Osteocyte (in vitro differentiated cells): ENCODE measurements around the gene IFITM10. TPM values are rescaled to one million over a fixed set of nuclear protein-coding genes. Genes with fewer than 3 reads are reported as not detected.

Source experiments
- DNase-seq: peaks from one replicate; pipeline ENCODE4 v3.0.0; 2021; ENCODE audit warnings: mixed read lengths; ENCODE audit not compliant: unreplicated experiment; ENCODE audit errors: extremely low spot score
- H3K27ac Mint-ChIP-seq: one replicate; pipeline ENCODE4 v1.8.0; 2021; ENCODE audit warnings: mild to moderate bottlenecking, mixed read lengths; ENCODE audit not compliant: unreplicated experiment
- H3K27me3 Mint-ChIP-seq: one replicate; pipeline ENCODE4 v1.8.0; 2021; ENCODE audit warnings: mixed read lengths; ENCODE audit not compliant: unreplicated experiment
- H3K36me3 Mint-ChIP-seq: one replicate; pipeline ENCODE4 v1.8.0; 2021; ENCODE audit warnings: mixed read lengths; ENCODE audit not compliant: unreplicated experiment
- H3K4me1 Mint-ChIP-seq: one replicate; pipeline ENCODE4 v1.8.0; 2021; ENCODE audit warnings: mixed read lengths; ENCODE audit not compliant: unreplicated experiment
- H3K4me3 Mint-ChIP-seq: one replicate; pipeline ENCODE4 v1.8.0; 2021; ENCODE audit warnings: mild to moderate bottlenecking, moderate library complexity, mixed read lengths; ENCODE audit not compliant: unreplicated experiment
- H3K9me3 Mint-ChIP-seq: one replicate; pipeline ENCODE4 v1.8.0; 2021; ENCODE audit warnings: mixed read lengths; ENCODE audit not compliant: unreplicated experiment
- total RNA-seq: library from RNA; stranded (reverse); gene quantifications from 2 replicates; pipeline ENCODE4 v1.2.1, GENCODE V29; 2021
- TF ChIP-seq, protein P1 (sequence below): fragments of 200-600 bp; sonication (generic); IDR thresholded peaks from 2 replicates; pipeline ENCODE4 v1.5.0; 2021; ENCODE audit warnings: antibody characterized with exemption, mild to moderate bottlenecking, moderate library complexity

The IFITM10 gene
- total RNA-seq, 1 donor from 2014 or later = 24.0 TPM

DNA sequence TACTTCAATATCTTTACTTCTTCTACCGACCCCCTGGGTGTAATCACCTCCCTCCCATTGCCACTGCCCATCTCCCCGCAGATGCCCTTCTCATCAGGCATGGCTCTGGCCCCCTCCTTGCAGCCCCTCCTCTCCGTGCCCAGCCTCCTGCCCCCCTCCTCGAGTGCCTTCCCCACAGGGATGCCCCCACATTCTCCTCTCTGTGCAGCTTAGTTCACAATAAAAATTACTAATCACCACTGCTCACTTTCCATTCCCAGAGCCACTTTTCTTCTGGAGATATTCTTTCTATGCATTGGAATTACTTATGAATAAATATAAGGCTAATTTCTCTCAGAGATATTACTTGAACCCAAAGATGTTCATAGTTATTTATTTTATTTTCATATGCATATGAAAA is 22.1 kb downstream of the IFITM10 start:
- Mint-ChIP-seq H3K27me3 (peaks cover 62% of the 10 kb centered on the region), H3K27ac (no peak overlapping the region), H3K36me3 (no peaks in the 10 kb centered on the region), H3K4me1 (no peaks in the 10 kb centered on the region), H3K4me3 (no peak overlapping the region), H3K9me3 (no peaks in the 10 kb centered on the region)
- TF ChIP-seq, protein P1, sequence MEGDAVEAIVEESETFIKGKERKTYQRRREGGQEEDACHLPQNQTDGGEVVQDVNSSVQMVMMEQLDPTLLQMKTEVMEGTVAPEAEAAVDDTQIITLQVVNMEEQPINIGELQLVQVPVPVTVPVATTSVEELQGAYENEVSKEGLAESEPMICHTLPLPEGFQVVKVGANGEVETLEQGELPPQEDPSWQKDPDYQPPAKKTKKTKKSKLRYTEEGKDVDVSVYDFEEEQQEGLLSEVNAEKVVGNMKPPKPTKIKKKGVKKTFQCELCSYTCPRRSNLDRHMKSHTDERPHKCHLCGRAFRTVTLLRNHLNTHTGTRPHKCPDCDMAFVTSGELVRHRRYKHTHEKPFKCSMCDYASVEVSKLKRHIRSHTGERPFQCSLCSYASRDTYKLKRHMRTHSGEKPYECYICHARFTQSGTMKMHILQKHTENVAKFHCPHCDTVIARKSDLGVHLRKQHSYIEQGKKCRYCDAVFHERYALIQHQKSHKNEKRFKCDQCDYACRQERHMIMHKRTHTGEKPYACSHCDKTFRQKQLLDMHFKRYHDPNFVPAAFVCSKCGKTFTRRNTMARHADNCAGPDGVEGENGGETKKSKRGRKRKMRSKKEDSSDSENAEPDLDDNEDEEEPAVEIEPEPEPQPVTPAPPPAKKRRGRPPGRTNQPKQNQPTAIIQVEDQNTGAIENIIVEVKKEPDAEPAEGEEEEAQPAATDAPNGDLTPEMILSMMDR = no peak
- no peak for DNase-seq

DNA sequence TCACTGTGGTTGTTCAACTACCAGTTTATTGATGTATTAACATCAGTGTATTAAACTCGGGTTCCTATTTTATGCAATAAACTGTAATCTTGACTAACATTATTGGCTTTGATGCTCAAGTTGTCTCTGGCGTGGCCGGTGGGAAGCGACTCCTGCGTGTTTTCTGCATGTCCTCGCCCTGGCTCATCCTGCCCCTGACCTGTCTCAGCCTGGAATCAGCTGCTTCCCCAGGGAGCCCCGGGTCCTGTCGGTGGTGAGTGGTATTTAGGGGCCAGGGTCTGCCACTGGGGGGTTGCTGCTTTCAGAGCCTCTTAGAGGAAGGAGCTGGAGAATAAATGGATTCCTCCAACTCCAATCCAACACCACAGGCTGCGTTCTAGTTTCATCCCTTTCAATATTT is 22.5 kb downstream of the IFITM10 start:
- Mint-ChIP-seq H3K36me3 (no peaks in the 10 kb centered on the region), H3K4me3 (no peak overlapping the region), H3K27ac (no peak overlapping the region), H3K27me3 (peaks cover 63% of the 10 kb centered on the region), H3K9me3 (no peaks in the 10 kb centered on the region), H3K4me1 (no peaks in the 10 kb centered on the region)
- TF ChIP-seq, protein P1 = no peak
- no peak for DNase-seq

DNA sequence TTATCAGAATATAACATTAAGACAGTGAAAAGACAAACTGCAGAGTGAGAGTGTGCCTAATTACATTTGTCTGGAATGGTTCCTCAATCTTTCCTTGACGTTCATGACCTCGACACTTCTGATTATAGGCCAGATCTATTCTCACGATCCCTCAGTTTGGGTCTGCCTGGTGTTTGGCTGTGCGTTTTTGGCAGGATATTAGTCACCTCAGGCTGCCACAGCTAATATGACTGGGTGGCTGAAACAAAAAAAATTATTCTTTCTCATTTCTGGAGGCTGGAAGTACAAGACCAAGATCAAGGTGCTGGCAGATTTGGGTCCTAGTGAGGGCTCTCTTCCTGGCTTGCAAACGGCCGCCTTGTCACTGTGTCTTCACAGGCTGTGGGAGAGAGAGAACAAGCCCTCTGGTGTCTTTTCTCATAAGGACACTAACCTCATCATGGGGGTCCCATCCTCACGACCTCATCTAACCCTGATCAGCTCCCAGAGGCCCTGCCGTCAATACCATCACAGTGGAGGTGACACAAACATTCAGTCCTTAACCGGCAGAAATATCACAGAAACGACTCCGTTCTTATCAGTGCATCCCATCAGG is 23.2 kb downstream of the IFITM10 start:
- no peak for DNase-seq
- H3K36me3 Mint-ChIP-seq = no peaks in the 10 kb centered on the region
- no peak overlapping the region for H3K4me3 Mint-ChIP-seq
- H3K27me3 Mint-ChIP-seq = peaks cover 66% of the 10 kb centered on the region
- no peaks in the 10 kb centered on the region for H3K9me3 Mint-ChIP-seq
- H3K4me1 Mint-ChIP-seq = no peaks in the 10 kb centered on the region
- no peak overlapping the region for H3K27ac Mint-ChIP-seq
- TF ChIP-seq, protein P1 = no peak

DNA sequence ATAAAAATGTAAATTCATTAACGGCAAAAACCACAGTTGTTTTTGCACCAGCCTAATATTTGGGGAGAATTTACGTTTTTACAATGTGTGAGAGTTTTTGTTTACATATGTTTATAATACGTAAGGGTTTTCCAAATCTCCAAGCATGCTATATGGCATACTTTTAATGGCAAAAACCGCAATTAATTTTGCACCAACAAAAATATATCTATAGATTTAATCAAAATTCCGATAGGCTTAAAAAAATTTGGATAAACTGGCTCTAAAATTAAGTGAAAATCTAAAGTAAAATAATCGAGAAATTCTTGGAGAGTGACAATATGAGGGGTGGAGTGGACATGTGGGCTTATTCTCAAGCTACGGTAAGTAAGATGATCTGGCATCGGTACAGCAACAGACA is 30.6 kb downstream of the IFITM10 start:
- Mint-ChIP-seq H3K27ac (no peak overlapping the region), H3K27me3 (peaks cover 53% of the 10 kb centered on the region), H3K4me1 (no peaks in the 10 kb centered on the region), H3K36me3 (no peaks in the 10 kb centered on the region), H3K4me3 (no peak overlapping the region), H3K9me3 (no peaks in the 10 kb centered on the region)
- TF ChIP-seq, protein P1 = no peak
- DNase-seq = no peak

DNA sequence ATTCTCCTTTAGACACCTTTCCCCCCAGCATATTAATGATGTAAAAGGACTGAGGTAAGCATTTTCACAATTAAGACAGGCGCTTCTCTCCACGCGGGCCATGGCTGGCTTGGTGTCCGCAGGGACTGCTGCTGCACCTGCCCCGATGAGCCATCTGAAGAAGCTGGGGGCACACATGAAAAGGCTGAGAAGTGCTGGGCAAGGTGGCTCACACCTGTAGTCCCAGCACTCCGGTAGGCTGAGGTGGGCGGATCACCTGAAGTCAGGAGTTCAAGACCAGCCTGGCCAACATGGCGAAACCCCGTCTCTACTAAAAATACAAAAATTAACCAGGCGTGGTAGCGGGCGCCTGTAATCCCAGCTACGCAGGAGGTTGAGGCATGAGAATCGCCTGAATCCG is 32.1 kb downstream of the IFITM10 start:
- Mint-ChIP-seq H3K36me3 (no peaks in the 10 kb centered on the region), H3K27ac (no peak overlapping the region), H3K27me3 (peaks cover 51% of the 10 kb centered on the region), H3K4me3 (no peak overlapping the region), H3K9me3 (no peaks in the 10 kb centered on the region), H3K4me1 (no peaks in the 10 kb centered on the region)
- TF ChIP-seq, protein P1 = no peak
- DNase-seq = no peak
